Measurements from ENCODE around the gene CCDC185. TPM values are rescaled to one million over a fixed set of nuclear protein-coding genes. Genes with fewer than 3 reads are reported as not detected.

Gene CCDC185
- total RNA-seq, 1 donor from 2014 or later: not detected

GRCh38 chr1:223426936-223427335, 33.7 kb downstream of the CCDC185 start:
- DNase-seq (ENCODE audit: low spot score): no peak
- ATAC-seq: no peak

- no peak for ATAC-seq
These were observed 36.1 kb downstream of the CCDC185 start for GRCh38 chr1:223429313-223429731.

GRCh38 chr1:223429821-223430220, 36.6 kb downstream of the CCDC185 start:
- DNase-seq (ENCODE audit: low spot score) (no peak), ATAC-seq (no peak)

More at GRCh38 chr1:223429313-223429731, 36.1 kb downstream of the CCDC185 start:
- DNase-seq (ENCODE audit: low spot score): no peak

- DNase-seq (ENCODE audit: low spot score) (no peak), ATAC-seq (no peak)
These were observed 37.0 kb downstream of the CCDC185 start for GRCh38 chr1:223430236-223430635.

- DNase-seq (ENCODE audit: low spot score) (no peak), ATAC-seq (no peak)
These were observed 43.9 kb downstream of the CCDC185 start for GRCh38 chr1:223437151-223437550.

GRCh38 chr1:223443397-223443796, 50.2 kb downstream of the CCDC185 start:
- DNase-seq (ENCODE audit: low spot score) (no peak), ATAC-seq (no peak)

GRCh38 chr1:223444411-223444810, 51.2 kb downstream of the CCDC185 start:
- DNase-seq (ENCODE audit: low spot score): no peak
- ATAC-seq: no peak

Other genes starting within 250 kb of the CCDC185 start
- 1.3 TPM for gene SUSD4, start 29.2 kb upstream of the CCDC185 start, total RNA-seq